Astrocyte (in vitro differentiated cells and primary cell): ENCODE results near the gene TNXB. TPM values are rescaled to one million over a fixed set of nuclear protein-coding genes. Genes with fewer than 3 reads are reported as not detected.

Source experiments
- DNase-seq: peaks from one replicate; pipeline ENCODE4 v3.0.0-alpha.2; 2010; ENCODE audit warnings: low read depth
- FAIRE-seq: peaks from 2 replicates; lab custom pipeline; 2011; peaks lifted over from hg19 to GRCh38; lab: Jason Lieb, UNC
- H2AFZ ChIP-seq: 2 replicates; pipeline ENCODE4 v1.6.0; 2012; ENCODE audit warnings: low read depth, low read length, inconsistent platforms
- H3K27ac ChIP-seq: 2 replicates; pipeline ENCODE4 v1.5.1; 2011; ENCODE audit warnings: low read depth, low read length, inconsistent platforms
- H3K27me3 ChIP-seq: 2 replicates; pipeline ENCODE4 v1.6.0; 2011; ENCODE audit warnings: low read length, inconsistent platforms; ENCODE audit not compliant: insufficient read depth
- H3K36me3 ChIP-seq: 2 replicates; pipeline ENCODE4 v1.5.1; 2011; ENCODE audit warnings: low read length, inconsistent platforms; ENCODE audit not compliant: insufficient read depth
- H3K4me1 ChIP-seq: 2 replicates; pipeline ENCODE4 v1.5.1; 2011; ENCODE audit warnings: low read length, inconsistent platforms; ENCODE audit not compliant: insufficient read depth
- H3K4me2 ChIP-seq: 2 replicates; pipeline ENCODE4 v1.6.0; 2012; ENCODE audit warnings: low read length, inconsistent platforms
- H3K4me3 ChIP-seq: 2 replicates; pipeline ENCODE4 v1.5.1; 2011; ENCODE audit warnings: low read depth, mild to moderate bottlenecking, low read length, inconsistent platforms; ENCODE audit not compliant: insufficient read depth
- H3K79me2 ChIP-seq: 2 replicates; pipeline ENCODE4 v1.6.0; 2012; ENCODE audit warnings: mild to moderate bottlenecking, low read length, inconsistent platforms; ENCODE audit not compliant: insufficient read depth
- H3K9ac ChIP-seq: 2 replicates; pipeline ENCODE4 v1.6.0; 2012; ENCODE audit warnings: mild to moderate bottlenecking, low read length, inconsistent platforms
- H3K9me3 ChIP-seq: 2 replicates; pipeline ENCODE4 v1.5.1; 2012; ENCODE audit warnings: low read depth, mild to moderate bottlenecking, low read length, inconsistent platforms; ENCODE audit not compliant: insufficient read depth
- H4K20me1 ChIP-seq: 2 replicates; pipeline ENCODE4 v1.6.0; 2012; ENCODE audit warnings: low read length, inconsistent platforms; ENCODE audit not compliant: insufficient read depth
- H3K27ac Mint-ChIP-seq: one replicate; pipeline ENCODE4 v1.8.0; 2021; ENCODE audit warnings: mild to moderate bottlenecking, mixed read lengths; ENCODE audit not compliant: unreplicated experiment
- H3K27me3 Mint-ChIP-seq: one replicate; pipeline ENCODE4 v1.8.0; 2021; ENCODE audit warnings: low read depth, mixed read lengths; ENCODE audit not compliant: unreplicated experiment
- H3K36me3 Mint-ChIP-seq: one replicate; pipeline ENCODE4 v1.8.0; 2021; ENCODE audit warnings: low read depth, mixed read lengths; ENCODE audit not compliant: unreplicated experiment
- H3K4me1 Mint-ChIP-seq: one replicate; pipeline ENCODE4 v1.8.0; 2021; ENCODE audit warnings: low read depth, mixed read lengths; ENCODE audit not compliant: unreplicated experiment
- H3K4me3 Mint-ChIP-seq: one replicate; pipeline ENCODE4 v1.8.0; 2021; ENCODE audit warnings: mild to moderate bottlenecking, moderate library complexity, mixed read lengths; ENCODE audit not compliant: unreplicated experiment
- H3K9me3 Mint-ChIP-seq: one replicate; pipeline ENCODE4 v1.8.0; 2021; ENCODE audit warnings: mild to moderate bottlenecking, mixed read lengths; ENCODE audit not compliant: unreplicated experiment
- CTCF ChIP-seq: IDR thresholded peaks from 2 replicates; pipeline ENCODE4 v1.5.1; 2011; ENCODE audit warnings: low read depth, mild to moderate bottlenecking, inconsistent platforms, low read length, moderate library complexity; ENCODE audit not compliant: insufficient read depth
- EZH2 ChIP-seq: IDR thresholded peaks from 2 replicates; pipeline ENCODE4 v1.6.1; 2012; ENCODE audit warnings: mild to moderate bottlenecking, low read length, inconsistent platforms; ENCODE audit not compliant: insufficient read depth
- total RNA-seq: library from RNA; stranded (reverse); gene quantifications from 2 replicates; pipeline ENCODE4 v1.2.1, GENCODE V29; 2021

Gene TNXB
- total RNA-seq, 1 donor from 2014 or later = 2.3 TPM

GRCh38 chr6:32123681-32124080, 14.5 kb upstream of the TNXB start:
- Mint-ChIP-seq H3K4me3 (no peak overlapping the region), H3K36me3 (peaks cover 18% of the 10 kb centered on the region), H3K27ac (no peak overlapping the region), H3K4me1 (peaks cover 13% of the 10 kb centered on the region), H3K9me3 (no peaks in the 10 kb centered on the region), H3K27me3 (no peaks in the 10 kb centered on the region)
- H3K27ac ChIP-seq = no peak overlapping the region
- H3K9ac ChIP-seq = no peak overlapping the region
- no peak overlapping the region for H3K4me2 ChIP-seq
- H2AFZ ChIP-seq = no peak overlapping the region
- peaks cover 17% of the 10 kb centered on the region for H4K20me1 ChIP-seq
- H3K9me3 ChIP-seq = no peaks in the 10 kb centered on the region
- no peak for DNase-seq
- no peak for TF ChIP-seq CTCF
- no peak for TF ChIP-seq EZH2
- no peaks in the 10 kb centered on the region for H3K27me3 ChIP-seq
- no peak for FAIRE-seq
- no peak overlapping the region for H3K4me3 ChIP-seq
- peaks cover 3% of the 10 kb centered on the region for H3K36me3 ChIP-seq
- H3K4me1 ChIP-seq = peaks cover 15% of the 10 kb centered on the region
- H3K79me2 ChIP-seq = peaks cover 30% of the 10 kb centered on the region

DNA sequence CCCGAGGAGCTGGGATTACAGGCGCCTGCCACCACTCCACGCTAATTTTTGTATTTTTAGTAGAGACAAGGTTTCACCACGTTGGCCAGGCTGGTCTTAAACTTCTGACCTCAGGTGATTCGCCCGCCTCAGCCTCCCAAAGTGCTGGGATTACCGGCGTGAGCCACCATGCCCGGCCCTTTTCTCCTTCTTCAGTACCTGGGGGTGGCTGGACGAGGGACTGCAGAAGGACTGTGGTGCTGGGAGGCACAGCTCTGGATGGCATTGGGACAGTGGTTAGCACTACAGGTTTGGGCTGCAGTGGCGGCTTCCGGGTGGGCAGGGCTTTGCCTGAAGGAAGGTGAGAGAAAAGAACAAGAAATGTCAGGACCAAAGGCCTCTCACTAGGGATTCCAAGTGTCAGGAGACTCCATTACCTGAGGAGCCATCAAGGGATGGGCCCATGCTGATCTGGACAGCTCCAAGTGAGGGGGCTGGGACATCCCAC, 11.5 kb upstream of the TNXB start:
- peaks cover 22% of the 10 kb centered on the region for H3K36me3 Mint-ChIP-seq
- DNase-seq = no peak
- no peak overlapping the region for H3K4me3 Mint-ChIP-seq
- TF ChIP-seq EZH2 (no peak), CTCF (no peak)
- Histone ChIP-seq H4K20me1 (peaks cover 24% of the 10 kb centered on the region), H3K4me1 (peaks cover 3% of the 10 kb centered on the region), H2AFZ (no peak overlapping the region), H3K9me3 (no peaks in the 10 kb centered on the region), H3K27me3 (no peaks in the 10 kb centered on the region), H3K27ac (no peak overlapping the region), H3K79me2 (peaks cover 5% of the 10 kb centered on the region), H3K4me3 (no peak overlapping the region), H3K9ac (no peak overlapping the region), H3K4me2 (no peak overlapping the region), H3K36me3 (peaks cover 20% of the 10 kb centered on the region)
- FAIRE-seq = no peak
- no peaks in the 10 kb centered on the region for H3K4me1 Mint-ChIP-seq
- H3K9me3 Mint-ChIP-seq = no peaks in the 10 kb centered on the region
- no peaks in the 10 kb centered on the region for H3K27me3 Mint-ChIP-seq
- no peak overlapping the region for H3K27ac Mint-ChIP-seq

DNA sequence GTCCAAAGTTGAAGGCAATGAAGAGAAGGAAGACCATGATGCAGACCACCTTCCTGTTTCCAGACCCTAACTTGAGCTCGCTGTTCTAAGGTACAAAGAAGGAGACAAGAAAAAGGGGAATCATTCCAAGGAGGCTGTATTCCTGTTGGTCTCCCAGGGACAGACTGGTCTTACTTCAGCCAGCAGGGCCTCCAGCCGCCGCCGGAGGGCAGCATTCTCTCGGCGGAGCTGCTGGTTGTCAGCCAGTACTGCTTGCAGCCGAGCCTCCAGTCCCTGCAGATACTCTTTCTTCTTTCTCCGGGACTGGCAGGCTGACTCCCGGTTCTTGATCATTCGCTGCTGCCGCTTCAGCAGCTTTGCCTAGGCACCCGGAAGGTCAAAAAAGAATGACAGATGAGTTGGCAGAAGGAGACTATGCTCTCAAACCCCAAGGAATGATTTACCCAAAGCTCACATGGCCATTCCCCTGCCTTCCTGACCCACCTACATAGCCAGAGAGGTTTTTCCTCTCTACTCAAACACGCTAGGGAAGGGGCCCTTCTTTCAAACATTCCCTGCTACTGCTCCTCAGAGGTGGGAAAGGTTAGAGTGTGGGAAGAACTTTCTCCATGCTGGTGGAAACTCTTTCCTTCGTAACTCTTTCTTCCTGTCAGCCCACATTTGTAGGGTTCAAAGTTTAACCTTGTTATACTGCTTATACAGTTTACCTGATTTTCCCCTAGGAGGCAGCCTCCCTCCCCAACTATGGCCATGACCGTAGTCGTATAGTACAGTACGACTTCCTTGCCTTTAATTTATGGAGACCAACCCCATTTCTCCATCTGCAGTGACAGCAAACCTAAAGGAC, 9.9 kb upstream of the TNXB start:
- no peak overlapping the region for H2AFZ ChIP-seq
- no peaks in the 10 kb centered on the region for H3K9me3 Mint-ChIP-seq
- H3K27me3 ChIP-seq = no peaks in the 10 kb centered on the region
- H3K4me3 Mint-ChIP-seq = no peak overlapping the region
- H3K9me3 ChIP-seq = no peaks in the 10 kb centered on the region
- H3K4me3 ChIP-seq = no peak overlapping the region
- no peak overlapping the region for H3K27ac ChIP-seq
- peaks cover 5% of the 10 kb centered on the region for H3K4me1 Mint-ChIP-seq
- H3K36me3 Mint-ChIP-seq = peaks cover 19% of the 10 kb centered on the region
- peaks cover 12% of the 10 kb centered on the region for H3K4me1 ChIP-seq
- DNase-seq (peak; percentile 56), FAIRE-seq (no peak)
- H3K27ac Mint-ChIP-seq = no peak overlapping the region
- H3K36me3 ChIP-seq = peaks cover 20% of the 10 kb centered on the region
- peaks cover 4% of the 10 kb centered on the region for H3K79me2 ChIP-seq
- H3K9ac ChIP-seq = peak overlapping the region; percentile 29
- H4K20me1 ChIP-seq = peaks cover 21% of the 10 kb centered on the region
- H3K4me2 ChIP-seq = no peak overlapping the region
- H3K27me3 Mint-ChIP-seq = no peaks in the 10 kb centered on the region
- no peak for TF ChIP-seq EZH2
- peak; percentile 91 for TF ChIP-seq CTCF
